GM12891 (cell line): ENCODE measurements around the gene COTL1.

Experiments used
- DNase-seq: peaks from one replicate; pipeline ENCODE4 v3.0.0; 2011; ENCODE audit warnings: low spot score; ENCODE audit not compliant: insufficient read length
- FAIRE-seq: peaks from 2 replicates; lab custom pipeline; 2011; peaks lifted over from hg19 to GRCh38; lab: Jason Lieb, UNC
- PAX5 ChIP-seq: IDR thresholded peaks from 2 replicates; pipeline ENCODE4 v1.6.1; 2011; ENCODE audit warnings: low read length, moderate library complexity, mild to moderate bottlenecking; ENCODE audit not compliant: insufficient read depth, severe bottlenecking
- POLR2A ChIP-seq: IDR thresholded peaks from 2 replicates; pipeline ENCODE4 v1.6.1; 2011; ENCODE audit warnings: low read depth, low read length, control low read depth
- POLR2AphosphoS5 ChIP-seq: IDR thresholded peaks from 2 replicates; pipeline ENCODE4 v1.6.1; 2011; ENCODE audit warnings: low read depth, low read length, control low read depth
- POU2F2 ChIP-seq: IDR thresholded peaks from 2 replicates; pipeline ENCODE4 v1.6.1; 2011; ENCODE audit warnings: low read depth, mild to moderate bottlenecking, control low read depth, low read length, moderate library complexity
- SPI1 ChIP-seq: IDR thresholded peaks from 2 replicates; pipeline ENCODE4 v1.6.1; 2011; ENCODE audit warnings: low read depth, low read length, control low read depth
- TAF1 ChIP-seq: IDR thresholded peaks from 2 replicates; pipeline ENCODE4 v1.6.1; 2011; ENCODE audit warnings: low read depth, low read length, control low read depth

COTL1 gene

GRCh38 chr16:84555418-84556196, 62.3 kb downstream of the COTL1 start:
- no peak for TF ChIP-seq POLR2AphosphoS5
- no peak for TF ChIP-seq POLR2A
- TF ChIP-seq TAF1 = no peak
- TF ChIP-seq SPI1 = no peak
- TF ChIP-seq POU2F2 = no peak
- DNase-seq (no peak), FAIRE-seq (no peak)

- FAIRE-seq (no peak), DNase-seq (no peak)
These were observed 63.1 kb downstream of the COTL1 start for GRCh38 chr16:84554627-84555328.

GRCh38 chr16:84553873-84554399, 63.9 kb downstream of the COTL1 start:
- TF ChIP-seq POLR2A (no peak), TAF1 (no peak)
- FAIRE-seq (no peak), DNase-seq (no peak)

More at GRCh38 chr16:84554627-84555328, 63.1 kb downstream of the COTL1 start:
- TF ChIP-seq POLR2AphosphoS5 (no peak), POU2F2 (no peak), PAX5 (no peak)

GRCh38 chr16:84552135-84552534, 65.7 kb downstream of the COTL1 start:
- FAIRE-seq = no peak
- no peak for DNase-seq
- no peak for TF ChIP-seq PAX5
- no peak for TF ChIP-seq POLR2A
- TF ChIP-seq POLR2AphosphoS5 = no peak
- TF ChIP-seq SPI1 = no peak
- no peak for TF ChIP-seq TAF1
- TF ChIP-seq POU2F2 = no peak

- no peak for FAIRE-seq
These were observed 67.8 kb downstream of the COTL1 start for GRCh38 chr16:84550096-84550495.

GRCh38 chr16:84548971-84549844, 68.7 kb downstream of the COTL1 start:
- DNase-seq (no peak), FAIRE-seq (no peak)
- TF ChIP-seq PAX5 (no peak), TAF1 (no peak), POU2F2 (no peak), POLR2A (no peak), POLR2AphosphoS5 (no peak), SPI1 (no peak)

More at GRCh38 chr16:84550096-84550495, 67.8 kb downstream of the COTL1 start:
- TF ChIP-seq POLR2AphosphoS5 (no peak), TAF1 (no peak), PAX5 (no peak), SPI1 (no peak), POU2F2 (no peak), POLR2A (no peak)
- no peak for DNase-seq

GRCh38 chr16:84548508-84548907, 69.4 kb downstream of the COTL1 start:
- DNase-seq (no peak), FAIRE-seq (no peak)
- TF ChIP-seq TAF1 = no peak
- TF ChIP-seq POLR2AphosphoS5 = no peak
- TF ChIP-seq POU2F2 = no peak
- no peak for TF ChIP-seq POLR2A
- no peak for TF ChIP-seq PAX5
- no peak for TF ChIP-seq SPI1

- no peak for TF ChIP-seq TAF1
- no peak for TF ChIP-seq PAX5
- no peak for TF ChIP-seq POU2F2
- TF ChIP-seq POLR2A = no peak
- TF ChIP-seq SPI1 = no peak
- no peak for TF ChIP-seq POLR2AphosphoS5
- DNase-seq (no peak), FAIRE-seq (no peak)
These were observed 70.3 kb downstream of the COTL1 start for GRCh38 chr16:84547546-84548061.

- DNase-seq (no peak), FAIRE-seq (no peak)
- TF ChIP-seq POLR2AphosphoS5 (no peak), TAF1 (no peak), PAX5 (no peak), SPI1 (no peak), POLR2A (no peak)
These were observed 71.0 kb downstream of the COTL1 start for GRCh38 chr16:84546669-84547545.
